D721Med (cell line): ENCODE measurements around the gene LZTR1.

ENCODE experiments used
- DNase-seq: peaks from one replicate; pipeline ENCODE4 v3.0.0; 2011; ENCODE audit warnings: low spot score; ENCODE audit not compliant: insufficient read length
- FAIRE-seq: peaks from 2 replicates; lab custom pipeline; 2011; peaks lifted over from hg19 to GRCh38; lab: Jason Lieb, UNC
- CTCF ChIP-seq: IDR thresholded peaks from 2 replicates; pipeline ENCODE4 v1.5.1; 2012; ENCODE audit warnings: mild to moderate bottlenecking, control low read depth; ENCODE audit not compliant: insufficient read depth; ENCODE audit errors: missing control alignments

LZTR1 gene

GRCh38 chr22:21026783-21027692, 44.9 kb downstream of the LZTR1 start:
- no peak for TF ChIP-seq CTCF
- FAIRE-seq (no peak), DNase-seq (peak; percentile 89)

- FAIRE-seq, result no peak
Observed at GRCh38 chr22:21028277-21029251, 46.5 kb downstream of the LZTR1 start.

GRCh38 chr22:21029486-21030025, 47.5 kb downstream of the LZTR1 start:
- no peak for TF ChIP-seq CTCF
- no peak for DNase-seq
- no peak for FAIRE-seq

More at GRCh38 chr22:21028277-21029251, 46.5 kb downstream of the LZTR1 start:
- no peak for DNase-seq
- TF ChIP-seq CTCF, result no peak

- FAIRE-seq (no peak), DNase-seq (no peak)
- no peak for TF ChIP-seq CTCF
Observed at GRCh38 chr22:21030032-21030431, 47.9 kb downstream of the LZTR1 start.

GRCh38 chr22:21030621-21031544, 48.8 kb downstream of the LZTR1 start:
- no peak for DNase-seq
- no peak for FAIRE-seq

More at GRCh38 chr22:21030621-21031544, 48.8 kb downstream of the LZTR1 start:
- TF ChIP-seq CTCF, result no peak
